CD8-positive, alpha-beta memory T cell (primary cell): Measurements from ENCODE around the gene RAI1. TPM values are rescaled to one million over a fixed set of nuclear protein-coding genes. Genes with fewer than 3 reads are reported as not detected.
"Not testable (repeated sequence)": the region's sequence is repeated elsewhere in the genome, so short reads cannot be mapped to it uniquely, and the experiment has no call there.

Source experiments
- CTCF ChIA-PET: fragments of 350-600 bp; sonication (Branson Sonifier 250); formaldehyde crosslinking; loops from one replicate; lab custom pipeline; 2021; ENCODE audit warnings: antibody characterized with exemption; lab: Charles Lee
- POLR2A ChIA-PET: fragments of 350-600 bp; sonication (Branson Sonifier 250); formaldehyde crosslinking; loops from one replicate; lab custom pipeline; 2021; ENCODE audit warnings: antibody characterized with exemption; lab: Charles Lee
- DNase-seq, 5 donors: peaks; one replicate each; pipeline versions ENCODE4 v3.0.0 to v3.0.0-alpha.2; 2020 to 2022; ENCODE audit warnings: mixed read lengths in 1 of 5
- H3K27ac ChIP-seq: one replicate; pipeline ENCODE4 v1.7.0; 2013; ENCODE audit warnings: low read depth, mild to moderate bottlenecking, low read length, moderate library complexity
- H3K27me3 ChIP-seq: 2 replicates; pipeline ENCODE4 v1.7.0; 2013; ENCODE audit warnings: low read length, mild to moderate bottlenecking; ENCODE audit not compliant: insufficient read depth, poor library complexity, severe bottlenecking
- H3K36me3 ChIP-seq: 2 replicates; pipeline ENCODE4 v1.7.0; 2013; ENCODE audit warnings: mild to moderate bottlenecking, low read length, moderate library complexity; ENCODE audit not compliant: insufficient read depth
- H3K4me1 ChIP-seq: 2 replicates; pipeline ENCODE4 v1.7.0; 2013; ENCODE audit warnings: mild to moderate bottlenecking, low read length, moderate library complexity; ENCODE audit not compliant: insufficient read depth
- H3K4me3 ChIP-seq: 2 replicates; pipeline ENCODE4 v1.7.0; 2013; ENCODE audit warnings: mild to moderate bottlenecking, low read length
- H3K9me3 ChIP-seq: 2 replicates; pipeline ENCODE4 v1.7.0; 2013; ENCODE audit warnings: mild to moderate bottlenecking, low read length
- H3K27ac Mint-ChIP-seq, 8 donors: one replicate each; pipeline ENCODE4 v1.8.0; 2020 to 2021; ENCODE audit warnings: mixed read lengths in 8 of 8, mild to moderate bottlenecking in 6 of 8, inconsistent platforms in 3 of 8, moderate library complexity in 3 of 8
- H3K27me3 Mint-ChIP-seq, 2 donors: one replicate each; pipeline ENCODE4 v1.8.0; 2020 to 2021; ENCODE audit warnings: mixed read lengths in 2 of 2, mild to moderate bottlenecking in 1 of 2, moderate library complexity in 1 of 2
- H3K36me3 Mint-ChIP-seq, 3 donors: one replicate each; pipeline ENCODE4 v1.8.0; 2020 to 2021; ENCODE audit warnings: mixed read lengths in 3 of 3, inconsistent platforms in 1 of 3, mild to moderate bottlenecking in 1 of 3
- H3K4me1 Mint-ChIP-seq, 3 donors: one replicate each; pipeline ENCODE4 v1.8.0; 2020 to 2021; ENCODE audit warnings: mixed read lengths in 3 of 3, inconsistent platforms in 1 of 3, mild to moderate bottlenecking in 1 of 3
- H3K4me3 Mint-ChIP-seq, 7 donors: one replicate each; pipeline ENCODE4 v1.8.0; 2020 to 2021; ENCODE audit warnings: mixed read lengths in 7 of 7, mild to moderate bottlenecking in 6 of 7, moderate library complexity in 4 of 7, inconsistent platforms in 2 of 7
- H3K9me3 Mint-ChIP-seq, 5 donors: one replicate each; pipeline ENCODE4 v1.8.0; 2020 to 2022; ENCODE audit warnings: mixed read lengths in 5 of 5, mild to moderate bottlenecking in 3 of 5, moderate library complexity in 2 of 5, inconsistent platforms in 1 of 5
- polyA plus RNA-seq: library from polyadenylated mRNA; unstranded; fragments of 300-500 nt; fragmentation: Illumina TruSeq; gene quantifications from one replicate; pipeline ENCODE4 v1.2.3, GENCODE V29; 2021
- total RNA-seq, 2 experiments: library from RNA; stranded (reverse); gene quantifications; one replicate each; pipeline ENCODE4 v1.2.3, GENCODE V29; 2021

RAI1 gene
- total and polyA plus RNA-seq, 3 experiments from 2014 or later, result 5.6 to 20.2 (median 19.7) TPM

DNA sequence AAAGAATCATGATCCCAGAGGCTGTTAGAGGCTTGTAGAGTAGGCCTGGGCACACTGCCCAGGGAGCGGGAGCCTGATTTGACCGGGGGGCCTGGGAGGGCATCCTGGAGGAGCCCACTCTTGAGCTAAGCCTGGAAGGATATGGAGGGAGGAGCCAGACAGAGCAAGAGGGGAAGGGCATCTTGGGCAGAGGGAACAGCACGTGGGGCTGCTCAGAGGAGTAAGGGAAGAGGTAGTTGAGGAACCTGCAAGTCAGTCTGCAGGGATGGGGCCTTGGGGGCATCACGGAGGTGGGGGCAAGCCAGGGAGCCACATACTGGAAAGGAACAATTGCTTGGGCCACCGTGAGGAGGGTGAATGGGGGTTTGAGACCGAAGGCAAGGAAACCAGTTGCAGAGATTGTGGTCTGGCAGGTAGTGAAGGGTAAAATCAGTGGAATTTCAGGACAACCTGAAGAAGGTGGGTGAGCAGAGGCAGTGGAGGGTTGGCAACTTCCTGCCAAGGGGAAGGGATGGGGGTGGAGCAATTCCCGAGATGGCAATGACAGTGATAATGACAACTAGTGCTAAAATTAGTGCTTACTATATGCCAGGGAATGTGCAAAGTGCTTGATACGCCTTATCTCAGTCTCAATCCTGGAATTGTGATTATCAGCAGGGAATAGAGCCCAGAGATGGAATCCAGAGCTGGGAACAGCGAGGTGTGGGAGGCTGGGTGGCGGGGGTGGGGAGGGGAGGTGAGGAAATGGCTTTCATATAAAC lies 9.7 kb upstream of the RAI1 start:
- Histone ChIP-seq H3K27ac (no peak overlapping the region), H3K27me3 (no peaks in the 10 kb centered on the region), H3K9me3 (no peaks in the 10 kb centered on the region), H3K4me3 (no peak overlapping the region), H3K36me3 (no peaks in the 10 kb centered on the region), H3K4me1 (peaks cover 17% of the 10 kb centered on the region)
- Mint-ChIP-seq H3K36me3 (peaks cover 0 to 1% (median 0%) of the 10 kb centered on the region in 3 donors), H3K27me3 (peaks cover 0 to 7% of the 10 kb centered on the region in 2 donors), H3K9me3 (no peaks in the 10 kb centered on the region), H3K4me1 (peaks cover 17 to 27% (median 25%) of the 10 kb centered on the region in 3 donors), H3K4me3 (no peak overlapping the region), H3K27ac (peak overlapping the region in 3 of 8 donors; percentile 18 to 69 (median 43))
- ChIA-PET POLR2A (no interaction called here), CTCF (interaction anchor here (1.2 to 1.9 kb wide), 2 partner anchors 9 to 107 kb away, joined by 3 to 10 read pairs; no protein-coding TSS in a partner anchor)
- DNase-seq, result no peak

DNA sequence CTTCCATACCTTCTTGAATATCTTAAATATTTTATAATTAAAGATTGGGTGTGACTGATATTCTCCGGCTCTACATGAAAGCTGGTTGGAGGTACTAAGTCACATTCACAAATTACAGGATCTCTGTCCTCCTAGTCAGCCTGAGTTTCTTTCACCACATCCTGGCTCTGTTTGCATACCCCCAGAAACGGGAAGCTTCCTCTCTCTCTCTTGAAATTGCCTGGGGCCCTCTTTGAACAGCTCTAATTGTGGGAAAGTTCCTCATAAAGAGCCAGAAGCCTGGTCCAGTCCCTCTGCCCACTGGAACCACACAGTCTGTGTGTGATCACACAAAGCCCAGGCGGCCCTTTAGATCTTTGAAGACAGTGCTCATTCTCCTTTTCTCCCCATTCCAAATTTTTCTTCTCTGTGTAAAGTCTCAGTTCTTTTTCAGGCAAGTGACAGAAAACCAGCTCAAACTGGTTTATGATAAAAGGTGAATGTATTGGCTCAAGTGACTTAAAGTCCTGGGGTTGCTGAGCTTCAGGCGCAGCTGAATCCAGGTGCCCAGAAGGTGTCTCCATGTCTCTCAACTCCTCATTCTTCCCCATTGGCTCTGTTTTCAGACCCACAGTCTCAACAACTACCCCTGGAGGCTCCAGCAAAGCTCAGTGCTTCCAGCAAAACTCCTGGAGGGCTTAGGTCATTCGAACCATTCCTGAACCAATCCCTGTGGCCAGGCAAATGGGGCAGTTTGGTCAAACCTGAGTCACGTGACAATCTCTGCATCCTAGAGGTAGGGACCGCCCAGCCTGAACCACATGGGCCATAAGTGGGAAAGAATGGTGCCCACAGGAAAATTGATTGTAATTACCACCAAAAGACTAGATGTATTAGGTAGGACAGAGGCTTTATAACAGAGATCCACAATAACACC lies 8.5 kb upstream of the RAI1 start:
- Histone ChIP-seq H3K4me1 (peaks cover 24% of the 10 kb centered on the region), H3K4me3 (no peak overlapping the region), H3K36me3 (no peaks in the 10 kb centered on the region), H3K9me3 (no peaks in the 10 kb centered on the region), H3K27me3 (no peaks in the 10 kb centered on the region), H3K27ac (no peak overlapping the region)
- DNase-seq, result no peak
- POLR2A ChIA-PET, result no interaction called here
- Mint-ChIP-seq H3K4me1 (peaks cover 22 to 34% (median 32%) of the 10 kb centered on the region in 3 donors), H3K9me3 (no peaks in the 10 kb centered on the region), H3K4me3 (no peak overlapping the region), H3K27ac (peak overlapping the region in 1 of 8 donors; percentile 43), H3K36me3 (peaks cover 0 to 1% (median 0%) of the 10 kb centered on the region in 3 donors), H3K27me3 (peaks cover 0 to 7% of the 10 kb centered on the region in 2 donors)
- CTCF ChIA-PET, result interaction anchor here (1.2 to 1.9 kb wide), 2 partner anchors 8 to 106 kb away, joined by 3 to 10 read pairs; no protein-coding TSS in a partner anchor

DNA sequence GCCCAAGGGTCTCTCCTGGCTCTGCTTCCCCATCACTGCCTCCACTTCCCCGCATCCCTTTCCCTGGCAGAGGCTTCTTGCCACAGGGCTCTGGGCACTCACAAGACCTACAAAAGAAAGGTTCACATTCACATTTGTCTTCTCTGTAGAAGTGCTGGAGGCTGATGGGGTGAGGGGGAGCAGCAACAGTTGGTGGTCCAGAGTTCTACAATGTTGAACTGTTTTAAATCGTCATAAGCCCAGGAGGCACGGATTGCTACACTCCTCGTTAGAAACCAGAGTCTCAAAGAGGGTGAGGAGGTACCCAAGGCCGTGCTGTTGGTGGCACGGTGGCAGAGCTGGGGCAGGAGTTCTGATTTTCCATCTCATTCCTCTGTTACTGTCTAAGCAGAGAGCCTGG lies 5.8 kb upstream of the RAI1 start:
- Mint-ChIP-seq H3K4me3 (no peak overlapping the region), H3K4me1 (peaks cover 22 to 34% (median 32%) of the 10 kb centered on the region in 3 donors), H3K9me3 (no peaks in the 10 kb centered on the region), H3K27ac (peak overlapping the region in 5 of 8 donors; percentile 8 to 74 (median 52)), H3K27me3 (peaks cover 0 to 5% of the 10 kb centered on the region in 2 donors), H3K36me3 (no peaks in the 10 kb centered on the region)
- Histone ChIP-seq H3K9me3 (no peaks in the 10 kb centered on the region), H3K27me3 (no peaks in the 10 kb centered on the region), H3K27ac (no peak overlapping the region), H3K4me3 (no peak overlapping the region), H3K4me1 (peaks cover 24% of the 10 kb centered on the region), H3K36me3 (no peaks in the 10 kb centered on the region)
- no peak for DNase-seq
- ChIA-PET CTCF (no interaction called here), POLR2A (no interaction called here)

DNA sequence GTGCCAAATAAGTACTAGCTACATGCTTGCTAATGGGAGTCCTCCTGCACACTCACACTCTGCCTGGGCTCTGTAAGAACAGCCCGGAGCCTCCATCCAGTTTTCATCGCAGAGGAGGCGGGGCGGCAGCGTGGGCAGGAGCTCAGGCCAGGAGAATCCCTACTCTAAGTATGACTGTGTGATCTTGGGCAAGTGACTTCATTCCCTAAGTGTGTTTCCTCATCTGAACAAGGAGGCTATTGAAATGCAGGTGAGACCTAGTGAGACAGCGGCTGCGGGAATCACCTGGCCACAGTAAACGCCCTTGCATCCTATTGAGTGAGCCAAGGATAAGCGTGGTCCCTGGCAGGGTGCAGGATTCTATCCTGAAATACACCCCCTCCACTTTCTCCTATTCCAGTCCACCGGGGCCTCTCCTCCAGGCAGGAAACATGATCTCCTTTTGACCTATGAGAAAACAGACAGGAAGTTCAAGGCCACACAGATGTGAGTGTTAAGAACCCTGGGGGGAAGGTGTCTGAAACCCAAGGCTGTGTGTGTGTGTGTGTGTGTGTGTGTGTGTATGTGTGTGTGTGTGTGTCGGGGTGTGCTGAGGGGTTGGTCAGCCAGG lies 5.2 kb upstream of the RAI1 start:
- Histone ChIP-seq H3K4me3 (no peak overlapping the region), H3K4me1 (peaks cover 28% of the 10 kb centered on the region), H3K36me3 (no peaks in the 10 kb centered on the region), H3K27ac (no peak overlapping the region), H3K27me3 (no peaks in the 10 kb centered on the region), H3K9me3 (no peaks in the 10 kb centered on the region)
- ChIA-PET POLR2A (no interaction called here), CTCF (no interaction called here)
- Mint-ChIP-seq H3K27ac (peak overlapping the region; percentile 51 to 90 (median 82)), H3K36me3 (no peaks in the 10 kb centered on the region), H3K9me3 (no peaks in the 10 kb centered on the region), H3K27me3 (peaks cover 0 to 5% of the 10 kb centered on the region in 2 donors), H3K4me3 (peak overlapping the region in 6 of 7 donors; percentile 24 to 83 (median 58)), H3K4me1 (peaks cover 26 to 38% (median 36%) of the 10 kb centered on the region in 3 donors)
- DNase-seq, result peak in 4 of 5 donors; percentile 13 to 56 (median 34)

DNA sequence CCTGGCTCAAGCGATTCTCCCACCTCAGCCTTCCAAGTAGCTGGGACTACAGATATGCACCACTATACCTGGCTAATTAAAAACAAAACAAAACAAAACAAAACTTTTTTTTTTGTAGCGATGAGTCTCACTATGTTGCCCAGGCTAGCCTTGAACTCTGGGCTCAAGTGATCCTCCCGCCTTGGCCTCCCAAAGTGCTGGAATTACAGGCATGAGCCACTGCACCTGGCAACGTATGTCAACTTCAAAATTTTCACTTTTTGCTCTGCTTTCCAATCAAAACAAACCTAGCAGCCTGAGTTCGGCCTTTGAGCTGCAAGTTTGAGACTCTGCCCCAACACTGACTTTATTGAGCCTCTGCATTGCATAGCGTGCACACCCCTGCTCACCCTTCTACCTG lies 4.5 kb upstream of the RAI1 start:
- no peak overlapping the region for H3K4me3 ChIP-seq
- Mint-ChIP-seq H3K27me3 (peaks cover 0 to 5% of the 10 kb centered on the region in 2 donors), H3K4me1 (peaks cover 26 to 38% (median 33%) of the 10 kb centered on the region in 3 donors), H3K27ac (peak overlapping the region in 7 of 8 donors; percentile 73 to 89 (median 80)), H3K9me3 (no peaks in the 10 kb centered on the region), H3K36me3 (no peaks in the 10 kb centered on the region), H3K4me3 (peak overlapping the region in 5 of 7 donors; percentile 24 to 77 (median 59))
- POLR2A ChIA-PET, result no interaction called here
- no peak for DNase-seq
- H3K9me3 ChIP-seq, result no peaks in the 10 kb centered on the region
- no peak overlapping the region for H3K27ac ChIP-seq
- H3K36me3 ChIP-seq, result no peaks in the 10 kb centered on the region
- CTCF ChIA-PET, result no interaction called here
- peaks cover 28% of the 10 kb centered on the region for H3K4me1 ChIP-seq
- no peaks in the 10 kb centered on the region for H3K27me3 ChIP-seq

DNA sequence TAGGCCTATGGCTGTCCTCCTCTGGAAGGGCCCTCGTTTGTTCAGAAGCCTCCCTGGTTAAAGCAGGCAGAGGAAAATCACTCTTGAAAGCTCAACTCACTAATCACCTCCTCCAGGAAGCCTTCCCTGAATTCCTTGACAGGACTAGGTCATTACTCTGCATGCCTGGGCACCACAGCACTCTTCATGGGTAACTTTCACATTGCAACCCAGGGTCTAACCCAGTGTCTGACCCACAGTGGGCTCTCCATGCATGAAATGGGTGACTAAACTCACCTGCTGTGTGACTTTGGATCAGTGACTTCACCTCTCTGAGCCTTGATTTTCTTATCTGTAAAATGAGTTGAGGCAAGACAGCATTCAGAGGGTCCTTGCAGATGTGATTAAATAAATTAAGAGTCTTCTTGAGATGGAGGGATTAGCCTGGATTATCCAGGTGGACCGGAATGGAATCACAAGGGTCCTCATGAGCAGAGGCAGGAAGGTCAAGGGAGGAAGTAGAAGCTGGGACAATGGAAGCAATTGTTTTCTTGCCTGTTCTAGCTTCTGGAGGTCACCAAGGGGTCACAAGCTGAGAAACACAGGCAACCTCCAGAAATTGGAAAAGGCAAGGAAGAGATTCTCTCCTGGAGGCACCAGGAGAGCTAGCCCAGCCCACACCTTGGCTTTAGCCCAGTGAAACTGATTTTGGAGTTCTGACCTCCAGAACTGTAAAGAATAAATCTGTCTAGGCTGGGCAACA lies 3.8 kb upstream of the RAI1 start:
- H3K9me3 ChIP-seq, result no peaks in the 10 kb centered on the region
- no peak overlapping the region for H3K27ac ChIP-seq
- CTCF ChIA-PET, result interaction anchor here (3.0 kb wide), 1 partner anchor 356 kb away, joined by 13 read pairs; no protein-coding TSS in a partner anchor
- POLR2A ChIA-PET, result no interaction called here
- peak overlapping the region in 2 of 8 donors; percentile 32 to 89 for H3K27ac Mint-ChIP-seq
- H3K36me3 ChIP-seq, result no peaks in the 10 kb centered on the region
- peaks cover 25 to 35% (median 30%) of the 10 kb centered on the region in 3 donors for H3K4me1 Mint-ChIP-seq
- H3K27me3 ChIP-seq, result no peaks in the 10 kb centered on the region
- H3K4me1 ChIP-seq, result peaks cover 23% of the 10 kb centered on the region
- H3K9me3 Mint-ChIP-seq, result no peaks in the 10 kb centered on the region
- no peak for DNase-seq
- no peak overlapping the region for H3K4me3 ChIP-seq
- H3K27me3 Mint-ChIP-seq, result peaks cover 0 to 5% of the 10 kb centered on the region in 2 donors
- peaks cover 0 to 3% (median 0%) of the 10 kb centered on the region in 3 donors for H3K36me3 Mint-ChIP-seq
- H3K4me3 Mint-ChIP-seq, result peak overlapping the region in 1 of 7 donors; percentile 76

DNA sequence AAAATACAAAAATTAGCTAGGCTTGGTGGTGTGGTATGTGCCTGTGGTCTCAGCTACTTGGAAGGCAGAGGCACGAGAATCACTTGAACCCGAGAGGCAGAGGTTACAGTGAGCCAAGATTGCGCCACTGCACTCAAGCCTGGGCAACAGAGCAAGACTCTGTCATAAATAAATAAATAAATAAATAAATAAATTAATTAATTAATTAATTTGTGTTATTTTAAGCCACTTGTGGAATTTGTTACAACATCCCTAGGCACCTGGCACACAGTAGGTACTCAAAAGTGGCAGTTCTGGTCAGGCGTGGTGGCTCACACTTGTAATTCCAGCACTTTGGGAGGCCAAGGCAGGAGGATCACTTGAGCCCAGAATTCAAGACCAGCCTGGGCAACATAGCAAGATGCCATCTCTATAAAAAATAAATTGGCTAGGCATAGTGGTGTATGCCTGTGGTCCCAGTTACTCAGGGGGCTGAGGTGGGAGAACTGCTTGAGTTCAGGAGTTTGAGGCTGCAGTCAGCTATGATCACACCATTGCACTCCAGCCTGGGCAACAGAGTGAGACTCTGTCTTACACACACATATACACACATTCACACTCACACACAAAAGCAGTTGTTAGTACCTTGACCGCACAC lies 3.1 kb upstream of the RAI1 start:
- DNase-seq, H3K27ac ChIP-seq, H3K36me3 Mint-ChIP-seq, H3K9me3 ChIP-seq, H3K27me3 Mint-ChIP-seq, H3K36me3 ChIP-seq, H3K4me3 ChIP-seq, H3K27me3 ChIP-seq, H3K9me3 Mint-ChIP-seq, POLR2A ChIA-PET: not testable (repeated sequence)
- Mint-ChIP-seq H3K4me3 (peak overlapping the region in 1 of 7 donors; percentile 82), H3K4me1 (peaks cover 20 to 32% (median 27%) of the 10 kb centered on the region in 3 donors), H3K27ac (peak overlapping the region in 1 of 8 donors; percentile 45)
- peaks cover 22% of the 10 kb centered on the region for H3K4me1 ChIP-seq
- CTCF ChIA-PET, result interaction anchor here (1.8 to 3.0 kb wide), 2 partner anchors 183 to 356 kb away, joined by 13 read pairs; no protein-coding TSS in a partner anchor
